Measurements from ENCODE around the gene GTF2A1. TPM values are rescaled to one million over a fixed set of nuclear protein-coding genes. Genes with fewer than 3 reads are reported as not detected.
"Not testable (repeated sequence)": the region's sequence is repeated elsewhere in the genome, so short reads cannot be mapped to it uniquely, and the experiment has no call there.

The GTF2A1 gene
- total RNA-seq, 3 donors from 2014 or later: 24.2 to 31.0 (median 29.5) TPM

DNA sequence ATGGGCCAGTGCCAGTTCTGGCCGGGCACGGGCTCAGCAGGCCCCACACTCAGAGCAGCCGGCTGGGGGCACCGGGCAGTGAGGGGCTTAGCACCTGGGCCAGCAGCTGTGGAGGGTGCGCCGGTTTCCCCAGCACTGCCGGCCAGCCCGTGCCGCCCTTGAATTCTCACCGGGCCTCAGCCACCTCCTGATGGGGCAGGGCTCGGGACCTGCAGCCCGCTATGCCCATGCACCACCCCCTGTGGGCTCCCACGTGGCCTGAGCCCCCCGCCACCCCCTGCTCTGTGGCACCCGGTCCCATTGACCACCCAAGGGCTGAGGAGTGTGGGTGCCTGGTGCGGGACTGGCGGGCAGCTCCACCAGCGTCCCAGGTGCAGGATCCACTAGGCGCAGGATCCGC lies 15.4 kb upstream of the GTF2A1 start:
- Histone ChIP-seq H3K4me3 (no peak overlapping the region), H3K36me3 (ENCODE audit: low read depth) (no peaks in the 10 kb centered on the region), H3K4me1 (ENCODE audit: low read depth) (no peaks in the 10 kb centered on the region), H3K9me3 (no peaks in the 10 kb centered on the region)
- TF ChIP-seq, protein P1, sequence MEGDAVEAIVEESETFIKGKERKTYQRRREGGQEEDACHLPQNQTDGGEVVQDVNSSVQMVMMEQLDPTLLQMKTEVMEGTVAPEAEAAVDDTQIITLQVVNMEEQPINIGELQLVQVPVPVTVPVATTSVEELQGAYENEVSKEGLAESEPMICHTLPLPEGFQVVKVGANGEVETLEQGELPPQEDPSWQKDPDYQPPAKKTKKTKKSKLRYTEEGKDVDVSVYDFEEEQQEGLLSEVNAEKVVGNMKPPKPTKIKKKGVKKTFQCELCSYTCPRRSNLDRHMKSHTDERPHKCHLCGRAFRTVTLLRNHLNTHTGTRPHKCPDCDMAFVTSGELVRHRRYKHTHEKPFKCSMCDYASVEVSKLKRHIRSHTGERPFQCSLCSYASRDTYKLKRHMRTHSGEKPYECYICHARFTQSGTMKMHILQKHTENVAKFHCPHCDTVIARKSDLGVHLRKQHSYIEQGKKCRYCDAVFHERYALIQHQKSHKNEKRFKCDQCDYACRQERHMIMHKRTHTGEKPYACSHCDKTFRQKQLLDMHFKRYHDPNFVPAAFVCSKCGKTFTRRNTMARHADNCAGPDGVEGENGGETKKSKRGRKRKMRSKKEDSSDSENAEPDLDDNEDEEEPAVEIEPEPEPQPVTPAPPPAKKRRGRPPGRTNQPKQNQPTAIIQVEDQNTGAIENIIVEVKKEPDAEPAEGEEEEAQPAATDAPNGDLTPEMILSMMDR (IDR thresholded peaks at IDR 0.05): no peak
- intact Hi-C loops (cut with DNase I, micrococcal nuclease): no loop called here
- no peak for DNase-seq
- no peak for ATAC-seq

DNA sequence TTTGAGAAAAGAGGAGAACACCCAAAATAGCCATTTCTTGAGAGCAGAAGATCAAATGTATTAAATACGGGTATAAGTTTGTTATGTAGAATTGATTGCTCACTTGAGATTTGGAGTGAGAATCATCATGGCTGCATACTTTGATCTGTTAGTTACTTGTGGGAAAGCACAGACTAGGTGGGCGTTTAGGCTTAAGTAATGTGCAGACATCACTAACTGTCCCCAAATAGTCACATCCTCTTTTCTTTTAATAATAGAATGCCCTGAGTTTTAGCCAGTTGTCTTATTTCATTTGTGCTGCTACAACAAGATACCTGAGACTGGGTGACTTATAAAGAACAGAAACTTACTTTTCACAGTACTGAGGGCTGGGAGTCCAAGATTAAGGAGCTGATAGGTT lies 14.3 kb upstream of the GTF2A1 start:
- Histone ChIP-seq H3K4me1 (ENCODE audit: low read depth) (no peaks in the 10 kb centered on the region), H3K4me3 (no peak overlapping the region), H3K36me3 (ENCODE audit: low read depth) (no peaks in the 10 kb centered on the region), H3K9me3 (no peaks in the 10 kb centered on the region)
- intact Hi-C loops (cut with DNase I, micrococcal nuclease): no loop called here
- no peak for ATAC-seq
- no peak for DNase-seq
- TF ChIP-seq, protein P1 (IDR thresholded peaks at IDR 0.05): no peak

DNA sequence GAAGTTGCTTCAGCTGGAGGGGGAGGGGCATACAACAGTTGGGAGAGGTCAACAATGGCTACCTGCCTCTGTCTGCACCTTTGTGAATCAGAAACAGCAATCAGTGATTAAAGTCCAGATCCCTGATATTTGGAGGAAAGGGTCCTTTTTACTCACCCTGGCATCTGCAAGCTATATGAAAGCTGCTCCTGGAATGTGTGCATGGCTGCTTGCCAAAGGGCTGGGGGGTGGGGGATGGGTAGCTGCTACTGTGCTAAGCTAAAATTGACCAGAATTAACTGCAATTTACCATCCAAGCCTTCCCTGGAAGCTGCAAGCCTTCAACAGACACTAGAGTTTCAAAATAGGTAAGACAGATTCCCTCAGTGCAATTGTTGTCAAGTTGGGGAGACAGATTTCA lies 13.5 kb upstream of the GTF2A1 start:
- Histone ChIP-seq H3K4me1 (ENCODE audit: low read depth) (no peaks in the 10 kb centered on the region), H3K4me3 (no peak overlapping the region), H3K36me3 (ENCODE audit: low read depth) (no peaks in the 10 kb centered on the region), H3K9me3 (no peaks in the 10 kb centered on the region)
- intact Hi-C loops (cut with DNase I, micrococcal nuclease): no loop called here
- DNase-seq (no peak), ATAC-seq (no peak)
- TF ChIP-seq, protein P1 (IDR thresholded peaks at IDR 0.05): no peak

DNA sequence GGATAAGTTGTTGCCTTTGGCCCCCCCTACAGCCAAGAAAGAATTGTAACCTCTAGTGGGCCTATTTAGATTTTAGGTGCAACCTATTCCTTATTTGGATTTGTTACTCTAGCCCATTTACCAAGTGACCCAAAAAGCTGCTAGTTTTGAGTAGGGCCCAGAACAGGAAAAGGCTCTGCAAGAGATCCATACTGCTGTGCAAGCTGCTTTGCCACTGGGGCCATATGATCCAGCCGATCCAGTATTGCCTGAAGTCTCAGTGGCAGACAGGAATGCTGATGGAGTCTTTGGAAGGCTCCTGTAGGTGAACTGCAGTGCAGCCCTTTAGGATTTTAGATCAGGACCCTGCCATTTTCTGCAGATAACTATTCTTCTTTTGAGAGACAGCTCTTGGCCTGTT lies 12.9 kb upstream of the GTF2A1 start:
- Histone ChIP-seq H3K4me3 (no peak overlapping the region), H3K36me3 (ENCODE audit: low read depth) (no peaks in the 10 kb centered on the region), H3K4me1 (ENCODE audit: low read depth) (no peaks in the 10 kb centered on the region), H3K9me3 (no peaks in the 10 kb centered on the region)
- DNase-seq (no peak), ATAC-seq (no peak)
- TF ChIP-seq, protein P1 (IDR thresholded peaks at IDR 0.05): no peak
- intact Hi-C loops (cut with DNase I, micrococcal nuclease): no loop called here

DNA sequence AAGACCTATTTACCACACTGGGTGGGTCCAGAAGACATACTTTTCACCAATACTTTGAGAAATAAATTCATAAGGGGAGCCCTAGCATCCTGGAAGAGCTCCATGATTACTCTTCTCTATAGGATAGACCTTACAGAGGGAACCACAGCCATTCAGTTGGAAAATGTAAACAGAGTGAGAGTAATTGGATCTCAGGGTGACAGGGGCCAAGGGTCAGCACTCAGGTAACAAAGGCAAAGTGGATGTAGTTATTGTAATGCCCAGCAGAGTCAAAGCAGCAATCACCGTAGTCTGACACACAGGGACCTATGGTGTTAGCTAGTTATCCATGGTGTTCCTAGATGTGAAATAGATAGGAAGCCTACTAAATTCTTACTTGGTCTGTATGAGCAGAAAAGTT lies 10.8 kb upstream of the GTF2A1 start:
- H3K4me1 ChIP-seq (ENCODE audit: low read depth): no peaks in the 10 kb centered on the region
- intact Hi-C loops (cut with DNase I, micrococcal nuclease): no loop called here
- H3K36me3 ChIP-seq (ENCODE audit: low read depth): no peaks in the 10 kb centered on the region
- ATAC-seq (no peak), DNase-seq (no peak)
- TF ChIP-seq, protein P1 (IDR thresholded peaks at IDR 0.05): no peak
- no peak overlapping the region for H3K4me3 ChIP-seq
- no peaks in the 10 kb centered on the region for H3K9me3 ChIP-seq

DNA sequence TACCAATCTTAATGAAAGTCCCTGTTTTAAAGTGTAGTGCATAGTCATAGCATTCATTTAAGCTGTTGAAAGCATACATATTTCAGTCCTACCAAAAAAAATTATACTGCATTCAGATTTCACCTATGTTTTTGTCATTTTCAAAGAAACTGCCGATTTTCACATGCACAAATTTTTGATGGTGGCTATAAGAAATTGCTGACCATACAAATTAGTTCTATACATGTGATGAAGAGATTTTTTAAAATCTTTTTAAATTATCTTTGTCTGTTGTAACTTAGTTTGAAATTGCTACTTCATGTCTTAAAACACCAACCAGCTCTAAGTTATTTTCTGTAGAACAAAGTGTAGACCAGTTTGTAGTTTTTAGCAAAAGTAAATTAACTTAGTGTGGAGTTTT lies 3.5 kb upstream of the GTF2A1 start:
- Histone ChIP-seq H3K36me3 (ENCODE audit: low read depth) (no peaks in the 10 kb centered on the region), H3K4me1 (ENCODE audit: low read depth) (peaks cover 8% of the 10 kb centered on the region), H3K4me3 (no peak overlapping the region), H3K9me3 (no peaks in the 10 kb centered on the region)
- ATAC-seq: no peak
- no peak for DNase-seq
- intact Hi-C loops (cut with DNase I, micrococcal nuclease): no loop called here
- TF ChIP-seq, protein P1 (IDR thresholded peaks at IDR 0.05): no peak

DNA sequence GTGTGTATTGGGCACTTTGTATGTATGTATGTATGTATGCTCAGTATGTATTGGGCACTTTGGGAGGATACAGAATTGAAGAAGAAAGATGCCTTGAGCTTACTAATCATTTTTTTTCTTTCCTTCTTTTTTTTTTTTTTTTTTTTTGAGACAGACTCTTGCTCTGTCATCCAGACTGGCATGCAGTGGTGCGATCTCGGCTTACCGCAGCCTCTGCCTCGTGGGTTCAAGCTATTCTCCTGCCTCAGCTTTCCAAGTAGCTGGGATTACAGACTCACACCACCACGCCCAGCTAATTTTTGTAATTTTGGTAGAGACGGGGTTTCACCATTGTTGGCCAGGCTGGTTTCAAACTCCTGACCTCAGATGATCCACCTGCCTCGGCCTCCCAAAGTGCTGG lies 3.0 kb upstream of the GTF2A1 start:
- intact Hi-C loops (cut with DNase I, micrococcal nuclease); H3K4me1 ChIP-seq (ENCODE audit: low read depth); DNase-seq; H3K9me3 ChIP-seq; ATAC-seq; H3K4me3 ChIP-seq; H3K36me3 ChIP-seq (ENCODE audit: low read depth): not testable (repeated sequence)
